Cardiac muscle cell (in vitro differentiated cells and primary cell): ENCODE data around the gene FAM171A2. TPM values are rescaled to one million over a fixed set of nuclear protein-coding genes. Genes with fewer than 3 reads are reported as not detected.
A peak's percentile ranks its signal among the peaks of the same experiment; 100 is the strongest.

ENCODE experiments used
- DNase-seq, 2 donors: peaks; one replicate each; pipeline versions ENCODE4 v3.0.0 to v3.0.0-alpha.2; 2010 to 2017; ENCODE audit warnings: low read depth in 1 of 2, low spot score in 1 of 2
- H3K27ac ChIP-seq: fragments of 200-600 bp; sonication (generic); 2 replicates; pipeline ENCODE4 v1.5.1; 2016
- H3K27me3 ChIP-seq: fragments of 200-600 bp; sonication (generic); 2 replicates; pipeline ENCODE4 v1.6.0; 2016; ENCODE audit warnings: control low read depth
- H3K36me3 ChIP-seq: fragments of 200-600 bp; sonication (generic); 2 replicates; pipeline ENCODE4 v1.5.1; 2016; ENCODE audit warnings: control low read depth
- H3K4me1 ChIP-seq: fragments of 200-600 bp; sonication (generic); 2 replicates; pipeline ENCODE4 v1.8.1; 2017; ENCODE audit warnings: low read depth, mild to moderate bottlenecking, mixed run types
- H3K4me3 ChIP-seq: fragments of 200-600 bp; sonication (generic); 2 replicates; pipeline ENCODE4 v1.5.1; 2016; ENCODE audit warnings: mild to moderate bottlenecking
- H3K9me3 ChIP-seq: fragments of 200-600 bp; sonication (generic); 2 replicates; pipeline ENCODE4 v1.5.1; 2017; ENCODE audit warnings: low read depth, mild to moderate bottlenecking, control low read depth
- CTCF ChIP-seq: IDR thresholded peaks from 2 replicates; pipeline ENCODE4 v1.5.1; 2012; ENCODE audit warnings: low read depth, mild to moderate bottlenecking, low read length
- polyA plus RNA-seq: library from polyadenylated mRNA; unstranded; fragments of >200 nt; fragmentation: Nextera tagmentation; extraction: Ambion mirVana; gene quantifications from 2 replicates; pipeline ENCODE4 v1.2.1, GENCODE V29; 2016
- total RNA-seq: library from RNA; depleted of rRNA; stranded (reverse); fragments of >200 nt; gene quantifications from 2 replicates; pipeline ENCODE4 v1.2.3, GENCODE V29; 2016

Gene FAM171A2
- total and polyA plus RNA-seq, 2 experiments from 2014 or later, result 38.6 to 49.5 TPM

- H3K4me1 ChIP-seq, result no peaks in the 10 kb centered on the region
- H3K27ac ChIP-seq, result no peak overlapping the region
- TF ChIP-seq CTCF, result peak; percentile 25
- H3K36me3 ChIP-seq, result no peaks in the 10 kb centered on the region
- peak; percentile 82 to 91 for DNase-seq
- H3K4me3 ChIP-seq, result peak overlapping the region; percentile 35
- H3K27me3 ChIP-seq, result peaks cover 32% of the 10 kb centered on the region
- no peaks in the 10 kb centered on the region for H3K9me3 ChIP-seq
Observed at GRCh38 chr17:44385287-44386181, 21.9 kb upstream of the FAM171A2 start.

GRCh38 chr17:44384823-44385286 lies 21.2 kb upstream of the FAM171A2 start:
- Histone ChIP-seq H3K27me3 (peaks cover 32% of the 10 kb centered on the region), H3K9me3 (no peaks in the 10 kb centered on the region), H3K27ac (no peak overlapping the region), H3K4me1 (no peaks in the 10 kb centered on the region), H3K4me3 (peak overlapping the region; percentile 35), H3K36me3 (no peaks in the 10 kb centered on the region)
- no peak for TF ChIP-seq CTCF
- peak; percentile 23 to 25 for DNase-seq

GRCh38 chr17:44384281-44384822 lies 20.7 kb upstream of the FAM171A2 start:
- Histone ChIP-seq H3K27ac (no peak overlapping the region), H3K9me3 (no peaks in the 10 kb centered on the region), H3K36me3 (no peaks in the 10 kb centered on the region), H3K4me3 (peak overlapping the region; percentile 35), H3K4me1 (no peaks in the 10 kb centered on the region), H3K27me3 (peaks cover 32% of the 10 kb centered on the region)
- TF ChIP-seq CTCF, result no peak
- DNase-seq, result no peak

- Histone ChIP-seq H3K27ac (no peak overlapping the region), H3K4me3 (no peak overlapping the region), H3K36me3 (no peaks in the 10 kb centered on the region), H3K27me3 (peaks cover 32% of the 10 kb centered on the region), H3K4me1 (no peaks in the 10 kb centered on the region), H3K9me3 (no peaks in the 10 kb centered on the region)
- no peak for TF ChIP-seq CTCF
- DNase-seq, result no peak
Observed at GRCh38 chr17:44383861-44384260, 20.2 kb upstream of the FAM171A2 start.

- no peak for DNase-seq
- Histone ChIP-seq H3K27me3 (peaks cover 32% of the 10 kb centered on the region), H3K36me3 (no peaks in the 10 kb centered on the region), H3K27ac (no peak overlapping the region), H3K4me3 (no peak overlapping the region), H3K9me3 (no peaks in the 10 kb centered on the region), H3K4me1 (no peaks in the 10 kb centered on the region)
- TF ChIP-seq CTCF, result no peak
Observed at GRCh38 chr17:44383363-44383762, 19.7 kb upstream of the FAM171A2 start.
